ENCODE results near the gene PTGFR.

DNA sequence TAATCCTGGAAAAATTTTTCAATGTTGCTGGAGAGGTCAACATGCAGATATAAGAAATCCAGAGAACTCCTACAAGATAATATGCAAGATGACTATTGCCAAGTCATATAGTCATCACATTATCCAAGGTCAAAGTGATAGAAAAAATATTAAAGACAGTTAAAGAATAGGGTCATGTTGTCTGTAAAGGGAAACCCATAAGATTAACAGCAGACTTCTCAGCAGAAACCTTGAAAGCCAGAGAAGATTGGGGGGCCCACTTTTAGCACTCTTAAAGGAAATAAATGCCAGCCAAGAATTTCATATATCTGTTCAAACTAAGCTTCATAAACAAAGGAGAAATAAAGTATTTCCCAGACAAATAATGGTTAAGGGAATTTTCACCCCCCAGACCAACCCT, 64.1 kb downstream of the PTGFR start:
- TF ChIP-seq EZH2phosphoT487 (IDR thresholded peaks at IDR 0.05; ENCODE audit: low read depth, severe bottlenecking, unreplicated experiment), result no peak
- TF ChIP-seq, protein P1, sequence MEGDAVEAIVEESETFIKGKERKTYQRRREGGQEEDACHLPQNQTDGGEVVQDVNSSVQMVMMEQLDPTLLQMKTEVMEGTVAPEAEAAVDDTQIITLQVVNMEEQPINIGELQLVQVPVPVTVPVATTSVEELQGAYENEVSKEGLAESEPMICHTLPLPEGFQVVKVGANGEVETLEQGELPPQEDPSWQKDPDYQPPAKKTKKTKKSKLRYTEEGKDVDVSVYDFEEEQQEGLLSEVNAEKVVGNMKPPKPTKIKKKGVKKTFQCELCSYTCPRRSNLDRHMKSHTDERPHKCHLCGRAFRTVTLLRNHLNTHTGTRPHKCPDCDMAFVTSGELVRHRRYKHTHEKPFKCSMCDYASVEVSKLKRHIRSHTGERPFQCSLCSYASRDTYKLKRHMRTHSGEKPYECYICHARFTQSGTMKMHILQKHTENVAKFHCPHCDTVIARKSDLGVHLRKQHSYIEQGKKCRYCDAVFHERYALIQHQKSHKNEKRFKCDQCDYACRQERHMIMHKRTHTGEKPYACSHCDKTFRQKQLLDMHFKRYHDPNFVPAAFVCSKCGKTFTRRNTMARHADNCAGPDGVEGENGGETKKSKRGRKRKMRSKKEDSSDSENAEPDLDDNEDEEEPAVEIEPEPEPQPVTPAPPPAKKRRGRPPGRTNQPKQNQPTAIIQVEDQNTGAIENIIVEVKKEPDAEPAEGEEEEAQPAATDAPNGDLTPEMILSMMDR (IDR thresholded peaks at IDR 0.05; ENCODE audit: poor library complexity), result no peak
